Measurements from ENCODE around the gene PDE4D.

Gene PDE4D

DNA sequence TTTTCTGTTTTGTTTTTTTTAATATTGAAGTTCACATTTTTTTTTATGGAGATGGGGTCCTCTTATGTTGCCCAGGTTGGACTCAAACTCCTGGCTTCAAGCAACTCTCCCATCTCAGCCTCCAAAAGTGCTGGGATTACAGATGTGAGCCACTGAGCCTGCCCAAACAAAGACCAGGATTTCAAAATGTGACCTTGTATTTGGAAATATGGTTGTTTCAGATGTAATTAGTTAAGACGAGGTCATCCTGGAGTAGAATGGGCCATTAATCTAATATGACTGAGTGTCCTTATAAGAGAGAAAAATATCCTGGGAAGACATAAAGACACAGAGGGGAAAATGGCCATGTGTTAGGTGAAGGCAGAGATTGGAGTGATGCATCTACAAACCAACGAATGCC lies 970.2 kb downstream of the PDE4D start:
- no peaks in the 10 kb centered on the region for H3K27me3 ChIP-seq (ENCODE audit: control insufficient read depth, insufficient read depth, low read length)
- no peaks in the 10 kb centered on the region for H3K36me3 ChIP-seq (ENCODE audit: control insufficient read depth, insufficient read depth, low read length)
- H3K9ac ChIP-seq (ENCODE audit: low read length), result no peak overlapping the region
- no peaks in the 10 kb centered on the region for H3K9me3 ChIP-seq (ENCODE audit: control insufficient read depth, low read length)
- no peak overlapping the region for H3K4me3 ChIP-seq (ENCODE audit: low read length)
- peaks cover 13% of the 10 kb centered on the region for H3K4me1 ChIP-seq (ENCODE audit: control insufficient read depth, insufficient read depth, low read length)

DNA sequence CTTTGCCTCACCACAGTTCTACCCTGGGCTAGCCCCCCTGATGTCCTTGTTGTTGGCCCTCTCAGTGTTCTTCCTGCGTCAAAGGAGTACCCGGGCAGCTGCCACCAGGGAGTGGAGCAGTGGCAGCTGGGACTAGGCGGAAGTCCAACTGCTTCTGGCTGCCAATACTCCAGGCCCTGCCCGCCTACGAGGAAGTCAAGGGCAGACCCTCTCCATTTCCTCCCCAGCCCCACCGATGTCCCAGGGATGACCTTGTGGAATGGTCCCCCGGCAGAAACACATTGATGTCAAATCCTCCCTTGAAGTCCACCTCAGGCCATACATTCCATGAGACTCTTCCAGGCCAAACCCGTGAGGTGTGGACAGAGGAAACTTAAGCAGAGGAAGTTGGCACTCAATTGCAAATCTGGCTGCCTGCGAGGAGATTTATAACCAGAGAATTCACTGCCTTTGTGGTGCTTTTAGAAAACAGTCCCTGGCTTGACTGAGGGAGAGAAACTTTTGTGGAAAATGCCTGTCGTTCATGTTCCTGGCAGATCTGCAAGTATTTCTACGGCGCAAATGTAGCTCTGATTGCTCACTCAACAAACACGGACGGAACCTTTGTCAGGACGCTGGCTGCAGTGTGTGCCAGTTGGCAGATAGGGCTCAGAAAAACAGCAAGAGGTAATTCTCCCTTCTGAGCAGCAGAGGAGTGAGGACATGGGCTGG lies 970.9 kb downstream of the PDE4D start:
- Histone ChIP-seq H3K4me3 (ENCODE audit: low read length) (no peak overlapping the region), H3K9me3 (ENCODE audit: control insufficient read depth, low read length) (no peaks in the 10 kb centered on the region), H3K27me3 (ENCODE audit: control insufficient read depth, insufficient read depth, low read length) (no peaks in the 10 kb centered on the region), H3K9ac (ENCODE audit: low read length) (no peak overlapping the region), H3K36me3 (ENCODE audit: control insufficient read depth, insufficient read depth, low read length) (no peaks in the 10 kb centered on the region), H3K4me1 (ENCODE audit: control insufficient read depth, insufficient read depth, low read length) (peaks cover 13% of the 10 kb centered on the region)

DNA sequence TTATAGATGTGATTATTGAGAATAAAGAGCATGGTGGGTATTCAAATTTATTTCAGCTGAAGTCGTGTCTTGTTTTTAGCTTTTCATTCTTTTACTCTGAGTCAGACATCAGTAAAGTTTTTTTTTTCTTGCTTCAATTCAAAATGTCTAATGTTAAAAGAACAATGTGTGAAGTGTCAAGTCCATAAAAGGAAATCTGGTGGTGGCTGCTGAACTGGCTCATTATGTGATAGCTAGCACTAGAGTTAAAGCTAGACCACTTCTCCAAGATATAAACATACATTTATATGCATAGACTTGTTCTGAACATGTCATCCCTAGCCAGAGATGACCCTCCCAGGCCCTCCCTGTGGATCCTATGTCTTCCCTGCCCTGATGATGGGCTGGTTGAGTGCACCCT lies 972.4 kb downstream of the PDE4D start:
- no peak overlapping the region for H3K9ac ChIP-seq (ENCODE audit: low read length)
- H3K4me1 ChIP-seq (ENCODE audit: control insufficient read depth, insufficient read depth, low read length), result peaks cover 9% of the 10 kb centered on the region
- no peaks in the 10 kb centered on the region for H3K36me3 ChIP-seq (ENCODE audit: control insufficient read depth, insufficient read depth, low read length)
- no peak overlapping the region for H3K4me3 ChIP-seq (ENCODE audit: low read length)
- H3K9me3 ChIP-seq (ENCODE audit: control insufficient read depth, low read length), result no peaks in the 10 kb centered on the region
- no peaks in the 10 kb centered on the region for H3K27me3 ChIP-seq (ENCODE audit: control insufficient read depth, insufficient read depth, low read length)

DNA sequence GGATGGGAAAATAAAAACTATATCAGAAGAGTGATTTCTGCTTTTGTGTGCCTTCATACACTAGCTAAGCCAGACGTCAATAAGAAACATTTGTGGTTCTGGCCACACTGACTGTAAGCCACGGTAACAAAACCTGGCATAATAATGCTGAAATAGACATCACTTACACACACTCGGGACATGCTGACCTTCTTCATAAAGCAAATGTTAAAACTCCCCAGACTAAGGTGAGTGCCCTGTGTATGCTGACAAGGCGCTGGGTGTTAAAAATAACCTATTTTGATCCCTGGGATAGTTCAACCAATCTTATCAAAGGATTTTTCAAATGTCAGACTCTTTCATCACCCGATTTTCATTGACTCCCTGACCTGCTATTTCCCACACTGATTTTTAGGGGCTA lies 973.7 kb downstream of the PDE4D start:
- H3K4me3 ChIP-seq (ENCODE audit: low read length), result no peak overlapping the region
- peaks cover 9% of the 10 kb centered on the region for H3K4me1 ChIP-seq (ENCODE audit: control insufficient read depth, insufficient read depth, low read length)
- H3K9me3 ChIP-seq (ENCODE audit: control insufficient read depth, low read length), result no peaks in the 10 kb centered on the region
- no peak overlapping the region for H3K9ac ChIP-seq (ENCODE audit: low read length)
- H3K27me3 ChIP-seq (ENCODE audit: control insufficient read depth, insufficient read depth, low read length), result no peaks in the 10 kb centered on the region
- H3K36me3 ChIP-seq (ENCODE audit: control insufficient read depth, insufficient read depth, low read length), result no peaks in the 10 kb centered on the region

All from mucosa of stomach (tissue), 1 donor.